SK-N-SH (cell line): ENCODE results near the gene UBL4B. TPM values are rescaled to one million over a fixed set of nuclear protein-coding genes. Genes with fewer than 3 reads are reported as not detected.

Experiments
- CTCF ChIA-PET: fragments of 300-600, 350-600 bp; formaldehyde crosslinking; extraction: SDS; loops from one replicate; lab custom pipeline; 2021; lab: Yijun Ruan, JAX
- POLR2A ChIA-PET: fragments of 350-600 bp; sonication (Branson Sonifier 250); formaldehyde crosslinking; extraction: SDS; loops from one replicate; lab custom pipeline; 2020; ENCODE audit warnings: antibody characterized with exemption, inconsistent platforms; lab: Yijun Ruan, JAX
- DNase-seq: peaks from one replicate; pipeline ENCODE4 v3.0.0; 2012
- H2AFZ ChIP-seq: fragments of 200-600 bp; sonication (generic); 2 replicates; pipeline ENCODE4 v1.8.1; 2016; ENCODE audit warnings: antibody characterized with exemption, mild to moderate bottlenecking, low read depth
- H3F3A ChIP-seq: fragments of 200-600 bp; sonication (generic); replicated peaks from 2 replicates; pipeline ENCODE3; 2016; ENCODE audit warnings: antibody characterized with exemption, mild to moderate bottlenecking; ENCODE audit not compliant: insufficient read depth
- H3K27ac ChIP-seq, 2 experiments: fragments of 200-500 bp in 1 of 2; fragments of 200-600 bp in 1 of 2; sonication (Bioruptor generic) in 1 of 2; sonication (generic), shearing (Covaris generic) in 1 of 2; 2 replicates each; pipeline versions ENCODE4 v1.5.1 to v1.6.1; 2014 to 2016; ENCODE audit warnings: low read depth in 2 of 2, inconsistent platforms in 1 of 2, low read length in 1 of 2, mild to moderate bottlenecking in 1 of 2, mixed read lengths in 1 of 2
- H3K27me3 ChIP-seq: fragments of 200-600 bp; sonication (generic), shearing (Covaris generic); 2 replicates; pipeline ENCODE4 v1.6.1; 2016; ENCODE audit warnings: mixed run types; ENCODE audit not compliant: insufficient read depth
- H3K36me3 ChIP-seq, 2 experiments: fragments of 200-500 bp in 1 of 2; fragments of 200-600 bp in 1 of 2; sonication (Bioruptor generic) in 1 of 2; sonication (generic) in 1 of 2; replicated peaks in 1 of 2; 2 replicates each; pipeline versions ENCODE3 to v1.5.1; 2014 to 2016; ENCODE audit warnings: low read length in 1 of 2, mild to moderate bottlenecking in 1 of 2; ENCODE audit not compliant: insufficient read depth in 2 of 2, control insufficient read depth in 1 of 2
- H3K4me1 ChIP-seq, 2 experiments: fragments of 200-500 bp in 1 of 2; fragments of 200-600 bp in 1 of 2; sonication (Bioruptor generic) in 1 of 2; sonication (generic), shearing (Covaris generic) in 1 of 2; 2 replicates each; pipeline versions ENCODE4 v1.5.1 to v1.6.1; 2014 to 2016; ENCODE audit warnings: low read depth in 1 of 2, low read length in 1 of 2, mixed run types in 1 of 2; ENCODE audit not compliant: insufficient read depth in 2 of 2, control insufficient read depth in 1 of 2
- H3K4me2 ChIP-seq: fragments of 200-600 bp; sonication (generic), shearing (Covaris generic); 2 replicates; pipeline ENCODE4 v1.6.1; 2017; ENCODE audit warnings: mixed run types
- H3K4me3 ChIP-seq, 2 experiments: fragments of 200-500 bp in 1 of 2; fragments of 200-600 bp in 1 of 2; sonication (Bioruptor generic) in 1 of 2; sonication (generic), shearing (Covaris generic) in 1 of 2; 2 replicates each; pipeline versions ENCODE4 v1.5.1 to v1.8.1; 2014 to 2016; ENCODE audit warnings: low read depth in 2 of 2, inconsistent platforms in 1 of 2, low read length in 1 of 2, mild to moderate bottlenecking in 1 of 2, mixed read lengths in 1 of 2, moderate library complexity in 1 of 2
- H3K79me2 ChIP-seq: fragments of 200-600 bp; sonication (generic); 2 replicates; pipeline ENCODE4 v1.8.1; 2017; ENCODE audit warnings: mild to moderate bottlenecking; ENCODE audit not compliant: insufficient read depth
- H3K9ac ChIP-seq: fragments of 200-600 bp; sonication (generic); 2 replicates; pipeline ENCODE4 v1.6.1; 2017; ENCODE audit warnings: mixed run types
- H3K9me2 ChIP-seq: fragments of 200-600 bp; sonication (generic); 2 replicates; pipeline ENCODE4 v1.6.1; 2017; ENCODE audit warnings: mixed run types
- H3K9me3 ChIP-seq: fragments of 200-600 bp; sonication (generic); 2 replicates; pipeline ENCODE4 v1.6.1; 2017; ENCODE audit warnings: mixed run types, mild to moderate bottlenecking, moderate library complexity
- H4K20me1 ChIP-seq: fragments of 200-600 bp; sonication (generic); 2 replicates; pipeline ENCODE4 v1.6.1; 2017; ENCODE audit warnings: mild to moderate bottlenecking, mixed run types; ENCODE audit not compliant: insufficient read depth
- CHD2 ChIP-seq: fragments of 150-350 bp; IDR thresholded peaks from 2 replicates; pipeline ENCODE4 v1.6.1; 2018; ENCODE audit warnings: low read length; ENCODE audit not compliant: partially characterized antibody
- EP300 ChIP-seq, 2 experiments: IDR thresholded peaks; 2 replicates each; pipeline versions ENCODE4 v1.4.0 to v1.6.1; 2012; ENCODE audit warnings: borderline replicate concordance in 1 of 2, low read depth in 1 of 2, low read length in 1 of 2
- EZH2phosphoT487 ChIP-seq: fragments of 200-600 bp; sonication (generic); IDR thresholded peaks from 2 replicates; pipeline ENCODE4 v1.6.1; 2017; ENCODE audit warnings: low read depth, mixed run types, mild to moderate bottlenecking, antibody characterized with exemption, moderate library complexity, borderline replicate concordance
- FOXJ3 ChIP-seq: sonication (generic); formaldehyde crosslinking; IDR thresholded peaks from 2 replicates; pipeline ENCODE4 v1.5.1; 2020; ENCODE audit warnings: mild to moderate bottlenecking, missing genetic modification reagents
- FOXM1 ChIP-seq: IDR thresholded peaks from 2 replicates; pipeline ENCODE4 v1.4.0; 2012; ENCODE audit warnings: low read depth, mild to moderate bottlenecking
- GATA2 ChIP-seq: sonication (generic); formaldehyde crosslinking; IDR thresholded peaks from 2 replicates; pipeline ENCODE4 v1.5.0; 2020; ENCODE audit warnings: mild to moderate bottlenecking, missing genetic modification reagents
- JUND ChIP-seq: IDR thresholded peaks from 2 replicates; pipeline ENCODE4 v1.4.0; 2012
- MEF2A ChIP-seq: IDR thresholded peaks from 2 replicates; pipeline ENCODE4 v1.4.0; 2012; ENCODE audit warnings: low read depth, borderline replicate concordance
- RCOR1 ChIP-seq: fragments of 150-350 bp; IDR thresholded peaks from 2 replicates; pipeline ENCODE4 v1.6.1; 2017; ENCODE audit warnings: antibody characterized with exemption, low read length
- REST ChIP-seq: IDR thresholded peaks from 2 replicates; pipeline ENCODE4 v1.6.1; 2012; ENCODE audit warnings: mild to moderate bottlenecking, low read depth, low read length, moderate library complexity
- RXRA ChIP-seq: IDR thresholded peaks from 2 replicates; pipeline ENCODE4 v1.4.0; 2012; ENCODE audit warnings: low read depth, mild to moderate bottlenecking, borderline replicate concordance
- TAF1 ChIP-seq: IDR thresholded peaks from 2 replicates; pipeline ENCODE4 v1.6.1; 2012; ENCODE audit warnings: low read depth, mild to moderate bottlenecking, low read length, moderate library complexity, borderline replicate concordance
- TCF12 ChIP-seq: IDR thresholded peaks from 2 replicates; pipeline ENCODE4 v1.4.0; 2012
- WGBS: methylation state at CpG from one replicate; pipeline ENCODE4 v1.1.6; 2017; ENCODE audit warnings: low lambda C conversion rate; 5-methylcytosine and 5-hydroxymethylcytosine counted together
- polyA plus RNA-seq, 3 experiments: library from polyadenylated mRNA; depleted of rRNA; stranded (reverse); fragments of >200 nt; gene quantifications; 2 replicates each; pipeline ENCODE4 v1.2.3, GENCODE V29; 2012

Gene UBL4B
- polyA plus RNA-seq, 1 of the 3 experiments (the other 2 are of a cell fraction) = not detected

GRCh38 chr1:110155878-110156522, 43.8 kb downstream of the UBL4B start:
- no peaks in the 10 kb centered on the region for H3K9me3 ChIP-seq
- 72% methylated on average over 3 of the region's 7 CpGs for WGBS
- ChIA-PET POLR2A (no interaction called here), CTCF (interaction anchor here (0.8 to 7.3 kb wide), 10 partner anchors 9 to 156 kb away, joined by 3 to 76 read pairs (median 3); no protein-coding TSS in a partner anchor)
- no peak overlapping the region for H3K27ac ChIP-seq
- H3K4me3 ChIP-seq = no peak overlapping the region
- no peaks in the 10 kb centered on the region for H3K9me2 ChIP-seq
- no peaks in the 10 kb centered on the region for H3K79me2 ChIP-seq
- peaks cover 0 to 13% of the 10 kb centered on the region in 2 experiments; a peak in 1 of 4 replicates for H3K4me1 ChIP-seq
- H4K20me1 ChIP-seq = no peaks in the 10 kb centered on the region
- DNase-seq = no peak
- no peaks in the 10 kb centered on the region for H3K36me3 ChIP-seq
- no peak overlapping the region for H3K4me2 ChIP-seq
- no peak overlapping the region for H2AFZ ChIP-seq
- H3K27me3 ChIP-seq = no peaks in the 10 kb centered on the region
- no peak overlapping the region for H3K9ac ChIP-seq
- TF ChIP-seq MEF2A (no peak), CHD2 (no peak), RCOR1 (no peak), REST (peak; percentile 99), FOXM1 (no peak), TCF12 (no peak), FOXJ3 (CRISPR knock-in tag) (no peak), TAF1 (no peak), JUND (no peak)
- H3F3A ChIP-seq = peaks cover 5% of the 10 kb centered on the region

- no peaks in the 10 kb centered on the region for H4K20me1 ChIP-seq
- no peak overlapping the region for H3K4me2 ChIP-seq
- no peaks in the 10 kb centered on the region for H3F3A ChIP-seq
- H3K36me3 ChIP-seq = no peaks in the 10 kb centered on the region
- no peak overlapping the region for H2AFZ ChIP-seq
- H3K27me3 ChIP-seq = no peaks in the 10 kb centered on the region; the same call in 1 of the 2 replicates
- H3K79me2 ChIP-seq = no peaks in the 10 kb centered on the region
- 29% methylated on average over 5 of the region's 5 CpGs for WGBS
- TF ChIP-seq EZH2phosphoT487 (no peak), RXRA (no peak), TAF1 (no peak), GATA2 (CRISPR knock-in tag) (no peak), FOXM1 (no peak), EP300 (IDR thresholded peaks at IDR 0.05; ENCODE audit: borderline replicate concordance in 1 of 2, low read depth in 1 of 2, low read length in 1 of 2) (no peak)
- H3K4me3 ChIP-seq = no peak overlapping the region
- no peaks in the 10 kb centered on the region for H3K9me3 ChIP-seq
- peaks cover 0 to 11% of the 10 kb centered on the region in 2 experiments; a peak in 1 of 4 replicates for H3K4me1 ChIP-seq
- CTCF ChIA-PET = interaction anchor here (1.0 kb wide), 1 partner anchor 39 kb away, joined by 3 read pairs; no protein-coding TSS in a partner anchor
- DNase-seq = no peak
- H3K9ac ChIP-seq = no peak overlapping the region
- POLR2A ChIA-PET = no interaction called here
- H3K9me2 ChIP-seq = no peaks in the 10 kb centered on the region
- no peak overlapping the region for H3K27ac ChIP-seq
Observed at GRCh38 chr1:110158261-110158660, 46.0 kb downstream of the UBL4B start.
